HG03565 (cell line): Measurements from ENCODE around the gene LRMDA.

Experiments used
- ATAC-seq: cut with Tn5 transposase; IDR thresholded peaks from one replicate; pipeline ENCODE4 v1.9.1; 2021; ENCODE audit warnings: mild to moderate bottlenecking, moderate library complexity; ENCODE audit not compliant: unreplicated experiment

LRMDA gene

DNA sequence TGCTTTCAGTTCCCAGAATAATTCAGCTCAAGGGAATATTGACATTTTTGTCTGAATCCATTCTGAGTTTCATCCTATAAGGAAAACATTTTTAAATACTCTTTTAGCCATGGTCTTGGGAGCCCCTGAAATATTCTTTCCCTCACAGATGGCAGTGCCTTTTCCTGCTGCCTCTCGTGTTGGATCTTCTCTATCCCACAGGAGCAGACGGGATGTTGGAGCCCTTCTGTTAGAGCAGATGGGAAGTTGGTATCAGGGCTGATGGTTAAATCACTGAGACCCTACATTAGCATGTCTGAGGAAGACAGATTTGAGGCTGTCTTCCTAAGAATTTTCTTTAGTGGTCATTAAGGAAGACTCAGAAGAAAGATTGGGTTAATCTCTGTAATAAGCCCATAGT lies 737.8 kb downstream of the LRMDA start:
- ATAC-seq, result no peak

- ATAC-seq, result no peak
These were observed 740.6 kb downstream of the LRMDA start for GRCh38 chr10:76172020-76172419.

GRCh38 chr10:76175533-76176165 lies 744.2 kb downstream of the LRMDA start:
- ATAC-seq, result no peak

DNA sequence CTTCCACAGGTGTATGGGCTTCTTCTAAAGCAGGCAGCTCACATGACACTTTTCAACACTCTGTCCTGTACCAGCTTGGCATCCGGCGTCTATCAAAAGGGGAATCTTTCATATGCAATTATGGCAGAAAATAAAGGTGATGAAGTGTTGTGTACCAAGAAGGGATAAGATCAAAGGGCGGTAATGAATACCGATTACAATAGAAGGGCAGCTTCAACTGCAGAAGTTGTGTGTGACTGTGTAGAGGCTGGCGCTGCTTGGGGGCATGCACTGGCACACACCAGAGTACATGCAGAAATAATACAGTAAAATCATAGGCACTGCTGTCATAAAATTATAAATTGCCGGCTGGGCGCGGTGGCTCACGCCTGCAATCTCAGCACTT lies 744.7 kb downstream of the LRMDA start:
- ATAC-seq, result no peak

GRCh38 chr10:76177936-76178335 lies 746.5 kb downstream of the LRMDA start:
- ATAC-seq, result no peak

DNA sequence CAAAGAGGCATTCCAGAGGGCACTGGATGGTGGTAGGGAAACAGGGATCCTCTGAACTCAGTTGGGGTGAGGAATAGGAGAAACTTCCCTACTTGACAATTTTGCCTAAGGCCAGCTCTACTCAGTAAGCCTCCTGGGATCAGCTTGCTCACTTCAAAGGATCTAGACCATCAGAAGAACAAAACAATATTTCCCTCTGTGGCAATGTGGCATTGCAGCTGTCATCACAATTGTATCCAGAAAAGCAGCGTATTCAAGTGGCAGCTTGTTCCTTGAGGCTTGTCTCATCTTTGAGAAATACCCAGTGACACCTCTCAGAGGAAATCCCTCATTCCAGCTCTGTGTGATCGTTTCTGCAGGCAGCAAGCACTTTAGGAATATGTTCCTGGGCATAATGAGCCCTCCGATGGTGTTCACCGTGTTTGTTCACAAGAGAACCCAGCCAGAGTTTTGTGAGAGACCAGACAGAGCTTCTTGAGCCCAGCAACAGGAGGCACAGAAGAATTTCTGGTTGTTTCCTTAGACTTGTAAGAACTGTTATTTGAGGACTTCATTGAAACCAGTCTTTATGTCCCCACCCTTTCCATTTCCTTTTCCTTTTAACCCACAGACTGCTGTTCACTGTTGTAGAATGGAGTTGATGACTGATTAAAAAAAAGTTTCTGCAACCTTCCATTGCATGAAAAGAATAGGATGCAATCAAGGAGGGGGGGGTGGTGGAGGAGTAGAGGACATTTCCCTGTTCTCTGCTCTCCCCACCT lies 747.3 kb downstream of the LRMDA start:
- ATAC-seq, result no peak

- ATAC-seq, result no peak
These were observed 748.4 kb downstream of the LRMDA start for GRCh38 chr10:76179806-76180205.

GRCh38 chr10:76184647-76185046 lies 753.2 kb downstream of the LRMDA start:
- ATAC-seq, result no peak

GRCh38 chr10:76185471-76186301 lies 754.3 kb downstream of the LRMDA start:
- ATAC-seq, result no peak

- no peak for ATAC-seq
These were observed 756.8 kb downstream of the LRMDA start for GRCh38 chr10:76188216-76188615.

DNA sequence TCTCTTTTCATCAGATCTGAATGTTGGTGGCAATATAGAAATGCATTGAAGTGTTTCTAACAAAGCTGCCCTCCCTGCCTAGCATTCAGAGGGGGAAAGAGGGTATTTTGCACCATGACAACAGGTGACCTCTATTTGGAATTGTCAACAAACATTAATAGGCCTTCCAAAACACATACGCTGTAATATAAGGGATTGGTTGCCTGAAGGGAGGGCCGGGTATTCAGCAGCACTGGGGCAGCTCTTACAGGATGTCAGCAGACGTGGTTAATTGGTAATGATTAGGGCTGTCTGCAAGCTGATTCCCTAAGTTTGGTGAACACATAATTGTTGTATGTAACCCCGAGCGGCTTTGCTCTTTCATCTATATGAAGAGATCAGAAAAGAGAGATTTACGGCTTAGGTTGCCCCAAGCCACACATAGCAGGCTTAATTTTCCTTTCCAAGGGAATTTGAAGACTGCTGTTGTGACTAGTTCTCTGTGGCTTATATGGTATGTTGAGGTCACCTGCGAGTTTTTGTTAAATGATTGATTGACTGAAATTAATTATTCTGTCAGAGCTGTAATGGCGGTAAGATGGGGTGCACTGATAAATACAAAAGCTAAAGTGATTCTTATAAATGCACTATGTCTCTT lies 759.3 kb downstream of the LRMDA start:
- ATAC-seq, result no peak

DNA sequence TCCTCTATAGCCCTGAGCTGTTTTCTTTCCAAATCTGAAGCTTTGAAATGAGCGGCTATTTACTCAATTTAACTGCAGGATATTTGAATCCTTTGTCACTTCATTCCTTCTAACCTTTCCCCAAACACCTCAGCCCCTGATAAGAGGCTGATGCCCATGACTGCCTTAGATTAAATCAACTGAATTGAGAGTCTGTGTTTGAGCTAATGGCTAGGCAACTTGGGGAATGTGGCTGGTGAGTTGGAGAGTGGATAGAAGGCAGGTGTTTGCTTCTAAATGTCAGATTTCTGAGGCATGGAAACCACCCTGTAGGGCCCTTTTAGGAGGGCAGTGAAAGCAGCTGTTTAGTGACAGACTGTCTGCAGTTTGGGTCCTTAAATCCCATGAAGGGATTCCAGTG lies 759.9 kb downstream of the LRMDA start:
- no peak for ATAC-seq

DNA sequence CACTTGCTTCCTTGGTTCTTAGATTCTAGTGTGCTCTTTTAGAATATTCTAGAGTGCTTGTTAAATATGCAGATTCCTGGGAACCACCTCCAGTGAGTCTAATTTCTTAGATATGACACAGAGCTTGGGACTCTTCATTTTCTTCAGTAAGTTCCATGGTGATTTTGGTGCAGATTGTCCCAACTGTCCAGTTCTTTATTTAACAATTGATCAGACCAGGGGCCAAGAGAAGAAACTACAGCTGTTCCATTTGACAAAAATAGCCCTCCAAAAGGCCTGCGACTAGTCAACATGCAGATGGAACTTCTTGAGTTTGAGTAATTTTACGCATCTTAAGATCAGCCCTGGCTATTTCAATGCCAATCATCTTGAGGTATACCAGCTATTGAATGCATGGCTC lies 760.7 kb downstream of the LRMDA start:
- no peak for ATAC-seq

GRCh38 chr10:76192694-76193320 lies 761.4 kb downstream of the LRMDA start:
- no peak for ATAC-seq

DNA sequence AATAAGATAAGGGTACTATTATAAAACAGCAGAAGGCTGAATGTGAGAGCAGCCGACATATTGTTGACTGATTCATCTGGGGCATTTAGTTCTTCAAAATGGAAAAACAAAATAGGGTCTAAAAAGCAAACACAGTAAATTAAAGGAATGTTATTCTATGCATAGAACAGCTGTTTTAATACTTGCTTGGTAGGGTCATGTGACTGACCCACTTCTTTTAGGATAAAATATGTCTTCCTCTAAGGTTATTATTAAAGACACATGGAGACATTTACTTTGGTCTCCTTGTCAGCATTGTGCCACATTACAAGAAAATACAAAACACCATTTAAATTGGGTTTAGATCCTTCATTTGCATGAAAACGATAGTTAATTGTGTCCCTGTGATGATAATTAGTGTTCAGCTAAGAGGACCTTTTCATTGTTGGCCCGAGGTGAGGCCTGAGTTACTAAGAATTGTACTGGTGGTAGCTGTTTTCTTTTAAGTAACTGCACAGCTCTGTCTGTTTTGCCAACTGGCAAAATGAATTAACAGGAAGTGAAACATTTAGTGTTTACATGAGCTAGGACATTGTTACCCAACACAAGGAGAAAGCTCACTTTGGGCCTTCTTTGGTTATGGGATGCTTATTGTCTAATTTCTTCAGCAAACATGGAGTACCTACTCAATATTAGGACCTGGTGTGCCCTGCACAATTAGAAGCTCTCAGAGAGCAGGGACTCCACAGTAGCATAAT lies 764.4 kb downstream of the LRMDA start:
- ATAC-seq, result no peak

- ATAC-seq, result no peak
These were observed 765.9 kb downstream of the LRMDA start for GRCh38 chr10:76197293-76197692.

DNA sequence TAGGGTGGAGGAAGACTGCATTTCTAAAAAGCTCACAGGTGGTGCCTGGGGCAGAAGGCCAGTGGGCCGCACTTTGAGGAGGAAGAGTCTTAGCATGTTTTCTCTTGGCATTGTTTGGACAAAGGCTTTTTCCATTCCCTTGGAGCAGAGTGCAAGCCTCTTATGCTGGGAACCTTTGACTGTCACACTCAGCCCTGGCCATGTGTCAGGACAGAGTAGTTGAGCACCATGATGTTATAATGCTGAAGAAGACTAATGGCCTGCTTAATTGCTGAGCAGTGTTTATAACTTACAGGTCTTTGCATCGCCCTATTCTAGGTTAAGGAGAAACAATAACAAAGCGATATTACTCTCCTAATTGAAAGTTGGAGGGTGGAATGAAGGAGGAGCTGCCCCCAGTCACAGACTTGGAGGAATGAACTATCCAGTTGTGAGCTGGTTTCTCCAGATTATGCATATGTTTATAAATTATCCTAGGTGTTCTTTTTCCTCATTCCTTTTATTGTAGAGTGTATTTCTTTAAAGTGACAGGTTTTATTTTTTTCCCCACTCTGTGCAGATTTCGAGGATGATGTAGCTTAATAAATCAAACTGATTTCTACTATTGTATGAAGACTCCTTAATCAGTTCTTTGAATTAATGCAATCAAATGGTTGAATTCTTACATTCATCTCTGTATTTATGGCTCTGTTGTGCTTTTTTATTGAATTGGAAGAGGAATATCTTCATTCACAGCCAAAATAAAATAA lies 767.0 kb downstream of the LRMDA start:
- no peak for ATAC-seq

GRCh38 chr10:76201962-76202361 lies 770.5 kb downstream of the LRMDA start:
- ATAC-seq, result no peak

- no peak for ATAC-seq
These were observed 771.4 kb downstream of the LRMDA start for GRCh38 chr10:76202777-76203176.

DNA sequence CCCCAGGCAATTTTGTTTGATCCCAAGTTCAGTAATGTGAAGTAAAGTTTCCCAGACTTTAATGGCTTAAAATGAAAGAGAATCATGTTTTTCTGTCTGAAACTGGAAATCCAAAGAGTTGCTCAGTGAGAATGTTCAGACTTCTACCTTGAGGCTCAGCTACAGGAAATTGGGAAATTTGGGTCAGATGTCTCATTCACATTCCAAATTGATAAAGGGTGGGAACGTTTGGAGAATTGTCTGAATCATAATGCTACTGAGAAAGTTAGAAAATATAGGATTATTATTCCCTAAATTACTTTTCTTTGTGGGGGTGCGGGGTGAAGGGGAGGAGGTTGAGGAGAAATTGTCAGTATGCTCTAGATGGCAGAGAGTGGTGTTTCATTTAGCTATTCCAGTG lies 773.9 kb downstream of the LRMDA start:
- ATAC-seq, result no peak
